Endothelial cell of hepatic sinusoid (primary cell): ENCODE results near the gene USP2.

Experiments used
- in situ Hi-C: cut with HindIII; loops from 2 replicates; pipeline ENCODE4 v1.10.0; 2017; ENCODE audit warnings: low sequenced_read_pairs

USP2 gene

GRCh38 chr11:119377961-119378667, 3.4 kb downstream of the USP2 start:
- in situ Hi-C loops: no loop called here

DNA sequence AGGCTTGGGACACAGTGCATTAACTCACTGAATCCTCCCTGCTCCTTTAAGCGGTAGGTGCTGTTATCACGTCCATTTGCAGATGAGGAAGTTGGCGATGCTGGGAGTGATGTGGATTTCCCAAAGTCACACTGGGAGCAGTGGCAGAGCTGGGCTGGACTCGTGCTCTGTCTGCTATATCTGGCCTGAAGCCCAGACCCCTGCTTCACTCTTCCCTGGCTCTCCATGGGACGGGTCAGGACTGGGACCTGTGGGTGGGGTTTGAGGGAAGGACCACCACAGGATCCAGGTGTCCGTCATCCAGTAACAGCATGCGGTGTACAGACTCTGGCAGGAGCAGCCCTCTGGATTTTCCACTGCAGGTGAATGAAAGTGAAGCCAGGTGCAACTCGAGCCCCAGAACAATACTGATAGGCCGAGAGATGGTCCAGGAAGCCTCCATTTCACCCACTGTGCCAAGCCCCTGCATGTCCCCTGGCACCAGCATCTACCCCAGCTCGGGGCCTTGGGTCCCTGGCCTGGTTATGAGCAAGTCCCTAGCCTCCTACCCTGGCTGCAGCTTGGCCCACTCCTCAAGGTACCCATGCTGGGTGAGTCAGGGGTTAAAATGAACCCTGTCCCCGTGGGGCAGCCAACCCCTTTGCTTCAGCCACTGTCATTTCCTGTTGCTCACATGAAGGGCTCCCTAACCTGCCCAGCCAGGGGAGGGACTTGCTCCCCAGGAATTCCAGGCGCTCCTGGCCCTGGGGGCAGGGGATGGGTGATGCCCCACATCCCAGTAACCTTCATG, 4.2 kb downstream of the USP2 start:
- in situ Hi-C loops: no loop called here

DNA sequence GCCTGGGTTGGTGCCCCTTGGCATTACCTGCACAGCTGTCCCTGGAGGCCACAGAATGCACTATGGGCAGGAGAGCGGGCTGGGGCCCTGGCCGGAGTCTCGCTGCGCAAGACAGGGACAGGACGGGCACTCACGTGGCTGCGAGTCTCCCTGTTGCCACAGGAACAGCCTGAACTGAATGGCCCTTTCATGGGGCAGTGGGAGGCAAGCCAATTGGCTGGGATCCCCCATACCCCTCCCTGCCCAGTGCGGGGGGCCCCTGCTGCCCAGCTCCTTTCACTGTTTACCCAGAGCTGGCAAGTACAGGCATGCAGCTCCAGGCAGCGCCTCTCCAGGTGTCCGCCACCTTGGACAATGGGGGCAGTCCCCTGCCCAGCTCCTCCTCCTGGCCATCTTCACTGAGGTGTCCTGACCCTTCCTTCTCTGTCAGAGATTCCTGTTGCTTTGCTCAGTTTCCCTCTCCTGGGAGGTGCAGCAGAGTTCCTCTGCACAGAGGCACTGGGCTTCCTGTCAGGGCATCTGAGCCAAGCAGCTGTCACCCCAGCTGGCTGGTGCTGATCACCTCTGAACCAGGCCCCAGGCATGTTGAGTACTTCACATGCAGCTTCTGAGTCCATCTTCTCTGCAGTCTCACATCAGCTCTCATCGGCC, 5.2 kb downstream of the USP2 start:
- in situ Hi-C loops: no loop called here

GRCh38 chr11:119375337-119376196, 5.9 kb downstream of the USP2 start:
- in situ Hi-C loops: no loop called here

GRCh38 chr11:119374632-119375336, 6.7 kb downstream of the USP2 start:
- in situ Hi-C loops: loop anchor here (25.0 kb wide), 1 partner anchor 238 kb away; no protein-coding TSS in a partner anchor

- in situ Hi-C loops: loop anchor here (25.0 kb wide), 1 partner anchor 238 kb away; no protein-coding TSS in a partner anchor
These were observed 7.4 kb downstream of the USP2 start for GRCh38 chr11:119373921-119374631.

GRCh38 chr11:119373059-119373920, 8.2 kb downstream of the USP2 start:
- in situ Hi-C loops: loop anchor here (25.0 kb wide), 1 partner anchor 239 kb away; no protein-coding TSS in a partner anchor

DNA sequence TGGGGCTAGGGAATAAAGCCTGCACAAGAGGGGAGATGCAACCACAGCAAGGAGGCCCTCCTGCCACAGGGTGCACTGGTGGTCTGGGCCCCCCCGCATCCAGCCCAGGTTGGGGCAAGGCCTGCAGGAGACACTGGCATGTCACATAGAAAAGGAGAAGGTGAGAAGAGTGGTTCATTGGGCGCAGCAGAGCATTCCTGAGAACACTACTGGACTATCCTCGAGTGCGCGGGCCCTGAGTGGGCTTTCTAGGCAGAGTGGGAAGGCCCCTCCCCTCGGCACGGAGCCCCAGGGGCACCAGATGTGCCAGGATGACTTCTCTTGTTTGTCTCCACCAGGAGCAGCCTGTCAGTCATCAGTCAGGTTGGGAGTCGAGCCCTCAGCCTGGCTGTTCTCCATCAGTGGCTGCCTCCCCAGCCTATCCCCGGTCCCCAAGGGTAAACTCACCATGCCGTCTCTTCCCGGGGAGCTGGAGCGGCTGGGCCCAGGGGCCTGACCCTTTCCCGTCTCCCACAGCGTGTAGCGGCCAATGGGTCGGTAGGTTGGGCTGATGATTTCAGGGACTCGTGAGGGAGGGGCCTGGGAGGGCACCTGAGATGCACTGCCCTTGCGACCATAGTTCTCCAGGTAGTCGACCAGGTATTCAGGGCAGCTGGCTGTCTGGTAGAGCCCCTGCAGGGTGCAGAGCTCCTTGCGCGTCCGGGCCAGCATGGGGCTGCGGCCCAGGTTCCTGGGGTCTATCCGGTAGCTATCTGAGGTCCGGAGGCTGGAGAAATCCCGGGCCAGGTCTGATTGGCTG, 9.0 kb downstream of the USP2 start:
- in situ Hi-C loops: loop anchor here (25.0 kb wide), 1 partner anchor 240 kb away; no protein-coding TSS in a partner anchor

- in situ Hi-C loops: loop anchor here (25.0 kb wide), 1 partner anchor 241 kb away; no protein-coding TSS in a partner anchor
These were observed 9.7 kb downstream of the USP2 start for GRCh38 chr11:119371778-119372182.

GRCh38 chr11:119371067-119371601, 10.4 kb downstream of the USP2 start:
- in situ Hi-C loops: loop anchor here (25.0 kb wide), 1 partner anchor 241 kb away; no protein-coding TSS in a partner anchor

DNA sequence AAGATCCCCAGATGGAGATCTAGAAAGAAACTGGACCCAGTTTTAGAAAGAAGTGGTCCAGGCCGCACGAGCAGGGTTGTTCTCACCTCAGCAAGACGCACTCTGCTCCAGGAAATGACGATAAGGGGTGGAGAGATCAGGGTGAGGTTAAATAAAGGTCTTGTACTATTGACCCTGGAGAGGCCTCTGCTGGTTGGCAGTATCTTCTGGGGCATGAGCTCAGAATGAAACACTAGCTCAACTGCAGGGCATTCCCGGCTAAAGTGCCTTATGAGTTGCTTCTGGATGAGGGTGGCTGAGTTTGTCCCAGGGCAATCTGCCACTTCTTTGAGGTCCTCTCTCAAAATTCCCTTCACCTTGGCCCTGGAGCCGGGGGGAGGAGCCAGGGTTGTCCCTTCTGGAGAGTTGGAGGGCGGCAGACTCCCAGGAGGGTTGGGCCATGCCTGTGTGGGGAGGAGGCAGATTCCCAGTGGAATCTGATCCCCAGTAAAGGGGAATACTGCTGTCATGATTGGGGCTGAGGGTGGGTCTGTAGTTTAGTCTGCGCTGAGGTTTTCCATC, 10.9 kb downstream of the USP2 start:
- in situ Hi-C loops: loop anchor here (25.0 kb wide), 1 partner anchor 242 kb away; no protein-coding TSS in a partner anchor

DNA sequence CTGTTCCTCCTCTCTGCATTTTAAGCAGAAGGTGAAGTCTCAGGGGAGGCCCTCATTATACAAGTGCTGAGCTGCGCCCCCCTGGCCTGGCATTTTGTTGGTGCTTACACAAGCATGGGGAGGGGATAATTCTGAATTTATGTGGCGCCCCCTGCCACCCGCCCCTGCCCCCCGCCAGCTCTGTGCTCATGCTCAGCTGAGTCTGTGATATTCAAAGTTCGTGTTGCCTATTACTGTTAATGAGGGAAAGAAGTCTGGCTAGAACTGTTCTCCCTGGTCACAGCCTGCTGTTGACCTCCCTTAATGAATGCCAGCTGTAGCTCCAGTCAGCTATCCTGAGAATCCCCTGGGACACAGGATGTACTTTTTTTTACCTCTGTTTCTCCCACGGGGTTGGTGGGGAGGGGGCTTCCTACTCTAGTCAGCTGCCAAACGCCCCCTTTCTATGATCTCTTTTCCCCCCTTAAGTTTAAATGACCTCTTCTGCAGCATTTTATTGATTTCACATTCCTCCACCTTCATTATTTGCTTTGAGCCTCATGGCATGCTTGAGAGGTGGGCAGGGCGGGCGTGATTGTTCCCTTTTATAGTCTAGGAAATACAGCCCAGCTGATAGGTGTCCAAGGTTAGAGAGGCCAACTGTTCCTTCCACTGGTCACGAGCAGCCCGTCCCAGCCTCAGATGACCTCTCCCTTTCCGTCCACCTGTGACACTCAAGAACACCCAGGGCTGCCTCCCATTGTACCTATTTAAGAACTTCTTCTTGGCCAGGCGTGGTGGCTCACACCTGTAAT, 12.2 kb downstream of the USP2 start:
- in situ Hi-C loops: loop anchor here (10.0 to 25.0 kb wide), 2 partner anchors 55 to 243 kb away; partner anchors contain the start of gene THY1

DNA sequence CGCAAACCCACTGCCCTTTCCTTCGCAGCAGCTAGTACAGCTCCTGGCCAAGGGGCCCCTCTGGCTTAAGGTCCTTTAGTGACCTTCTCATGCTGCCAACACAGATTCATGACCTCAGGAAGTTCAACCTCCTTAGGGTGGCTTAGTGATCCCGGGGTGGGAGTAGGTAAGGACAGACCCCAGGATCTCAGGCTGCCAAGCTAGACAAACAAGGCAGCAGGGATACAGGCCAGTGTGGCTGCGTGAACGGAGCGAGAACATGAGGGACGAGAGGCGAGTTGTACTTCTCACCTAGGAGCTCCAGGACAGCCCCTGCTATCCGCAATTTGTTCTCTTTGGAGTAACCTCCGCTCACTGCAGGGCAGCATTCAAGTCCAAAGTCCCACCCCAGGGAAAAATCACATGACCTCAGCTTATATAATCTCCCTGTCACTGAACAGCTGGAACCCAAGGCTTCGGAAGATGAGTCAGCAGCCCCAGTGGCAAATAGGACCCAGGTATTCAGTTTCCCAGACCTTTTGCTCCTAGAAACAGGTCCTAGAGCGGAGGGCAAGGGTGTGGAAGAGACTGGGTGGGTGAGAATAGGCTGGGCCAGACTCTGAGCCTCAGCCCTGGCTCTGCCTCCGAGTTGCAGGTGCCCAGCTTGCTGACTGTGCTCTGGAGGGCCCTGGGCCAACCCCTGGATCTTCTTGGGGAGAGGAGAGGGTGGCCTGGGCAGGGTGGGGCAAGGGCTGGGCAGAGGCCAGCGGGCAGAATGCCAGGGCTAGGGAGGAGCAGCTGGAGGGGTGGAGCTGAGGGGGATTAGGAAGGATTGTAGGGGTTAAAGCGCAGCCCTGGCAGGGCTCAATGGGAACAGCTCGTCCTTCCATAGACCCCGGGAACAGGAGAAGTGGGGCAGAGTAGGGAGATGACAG, 13.1 kb downstream of the USP2 start:
- in situ Hi-C loops: loop anchor here (10.0 to 25.0 kb wide), 2 partner anchors 56 to 244 kb away; partner anchors contain the start of gene THY1

DNA sequence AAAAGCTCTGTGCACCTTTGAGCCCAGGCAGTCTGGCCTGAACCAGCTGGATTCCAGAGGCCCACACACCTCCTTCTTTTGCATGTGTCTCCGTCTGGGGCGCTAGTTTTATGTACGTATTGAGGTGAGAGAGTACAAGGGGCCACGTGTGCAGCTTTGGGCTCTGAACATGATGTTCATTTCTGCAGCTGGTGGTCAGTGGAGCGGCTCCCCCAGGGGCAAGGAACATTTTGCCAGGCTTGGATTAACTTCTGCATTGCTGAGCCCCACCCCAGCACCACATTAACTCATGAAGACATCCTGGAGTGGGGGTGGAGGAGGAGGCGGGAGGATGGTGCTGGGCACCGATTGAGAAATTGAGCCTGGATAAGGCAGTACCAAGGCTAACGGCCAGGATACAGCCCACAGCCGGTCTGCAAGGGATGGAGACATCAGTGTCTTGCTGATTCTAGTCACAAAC, 13.8 kb downstream of the USP2 start:
- in situ Hi-C loops: loop anchor here (10.0 to 25.0 kb wide), 2 partner anchors 57 to 245 kb away; partner anchors contain the start of gene THY1
